NCI-H1417 (cell line): Measurements from ENCODE around the gene SAP25.
"Not testable (repeated sequence)": the region's sequence is repeated elsewhere in the genome, so short reads cannot be mapped to it uniquely, and the experiment has no call there.

Experiments
- DNase-seq, 3 experiments: peaks; one replicate each; lab custom pipeline; 2025; lab: John Stamatoyannopoulos, UW

SAP25 gene

DNA sequence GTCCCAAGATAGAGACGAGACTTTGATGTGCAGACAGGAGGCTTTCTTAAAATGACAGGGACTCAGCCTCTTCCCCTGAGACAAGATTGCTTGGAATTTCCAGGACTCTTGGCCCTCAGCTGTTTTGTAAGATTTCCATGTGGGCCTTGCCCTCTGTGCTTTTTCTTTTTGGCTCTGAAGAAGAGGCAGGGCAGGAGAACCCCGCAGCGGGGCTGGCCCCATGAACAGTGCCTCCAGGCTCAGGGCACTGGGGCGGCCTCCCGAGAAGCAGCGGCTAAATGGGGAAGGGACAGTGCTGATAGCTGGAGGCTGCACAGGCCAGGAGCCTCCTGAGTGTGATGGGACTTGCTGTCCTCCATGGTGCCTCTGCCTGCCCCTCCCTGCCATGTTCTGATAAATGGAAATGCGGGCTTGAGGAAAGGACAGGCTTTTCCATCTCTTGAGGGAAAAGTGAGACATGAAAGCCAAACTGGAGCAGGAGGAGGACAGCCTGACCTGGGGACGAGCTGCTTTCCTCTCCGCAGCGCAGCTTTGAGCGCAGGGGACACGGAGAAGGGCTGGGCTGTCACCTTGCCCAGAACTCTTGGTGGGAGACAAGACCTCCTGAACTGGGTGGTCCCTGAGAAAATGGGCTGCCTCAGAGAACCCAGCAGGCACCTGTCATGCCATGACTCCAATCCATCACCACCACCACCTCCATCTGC, 12.1 kb downstream of the SAP25 start:
- no peak for DNase-seq

DNA sequence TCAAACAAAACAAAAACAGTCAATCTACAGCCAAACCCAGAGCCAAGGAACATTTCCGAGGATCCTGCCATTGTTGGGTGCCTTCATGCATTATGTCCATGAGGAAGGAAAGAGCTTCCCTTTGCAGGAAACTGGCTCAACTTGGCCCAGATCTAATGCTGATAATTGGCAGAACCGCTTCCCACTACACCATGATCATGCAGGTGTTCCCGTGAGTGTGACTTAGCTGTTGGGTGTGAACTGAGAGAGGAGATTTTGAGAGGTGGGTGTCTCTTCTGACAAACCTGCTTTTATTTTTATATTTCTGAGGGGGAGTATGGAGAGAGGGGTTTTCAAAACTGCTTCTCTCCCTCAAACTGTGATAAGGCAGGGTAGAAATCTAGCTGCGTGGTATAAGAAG, 14.6 kb downstream of the SAP25 start:
- no peak for DNase-seq

DNA sequence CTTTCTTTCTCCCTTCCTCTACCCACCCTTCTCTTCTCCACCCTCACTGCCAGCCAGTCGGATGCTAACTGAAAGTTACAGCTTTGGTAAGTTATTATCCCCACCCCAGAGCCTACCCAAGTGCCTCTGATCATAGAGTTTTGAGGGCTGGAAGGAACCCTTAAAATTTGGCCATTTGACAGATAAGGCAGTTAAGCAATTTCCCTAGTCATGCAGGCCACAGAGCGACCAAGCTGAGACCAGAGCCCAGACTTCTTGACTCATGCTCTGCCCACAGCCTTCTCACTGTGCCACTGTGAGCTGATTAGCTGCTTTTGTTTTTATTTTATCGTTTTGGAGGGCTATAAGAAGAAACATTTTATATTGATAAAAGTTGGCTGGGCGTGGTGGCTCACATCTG, 17.2 kb downstream of the SAP25 start:
- DNase-seq = no peak

- DNase-seq = no peak
Observed at GRCh38 chr7:100555701-100556100, 18.0 kb downstream of the SAP25 start.

- DNase-seq = no peak
Observed at GRCh38 chr7:100553032-100553431, 20.7 kb downstream of the SAP25 start.

DNA sequence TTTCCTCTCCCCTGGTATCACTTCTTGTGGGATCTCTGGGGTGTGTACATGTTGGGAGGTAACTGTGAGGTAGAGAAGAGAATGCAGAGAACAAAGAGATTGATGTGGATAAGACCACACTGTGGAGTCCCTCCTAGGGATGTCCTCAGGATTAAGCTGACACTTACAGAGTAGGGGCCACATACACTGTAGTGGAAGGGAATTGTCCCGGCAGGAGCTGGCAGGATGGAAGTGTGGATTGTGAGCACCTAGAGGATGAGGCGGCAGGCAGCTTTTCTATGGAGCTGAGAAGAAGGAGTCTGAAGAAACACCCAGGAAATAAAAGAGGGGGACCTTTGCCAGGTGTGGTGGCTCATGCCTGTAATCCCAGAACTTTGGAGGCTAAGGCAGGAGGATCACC, 21.2 kb downstream of the SAP25 start:
- no peak for DNase-seq

GRCh38 chr7:100548446-100548845, 25.3 kb downstream of the SAP25 start:
- not testable (repeated sequence) for DNase-seq

- peak in 1 of 3 experiments; percentile 41 for DNase-seq
Observed at GRCh38 chr7:100547872-100548271, 25.8 kb downstream of the SAP25 start.

GRCh38 chr7:100546926-100547800, 26.5 kb downstream of the SAP25 start:
- DNase-seq = peak in 2 of 3 experiments; percentile 79 to 92

DNA sequence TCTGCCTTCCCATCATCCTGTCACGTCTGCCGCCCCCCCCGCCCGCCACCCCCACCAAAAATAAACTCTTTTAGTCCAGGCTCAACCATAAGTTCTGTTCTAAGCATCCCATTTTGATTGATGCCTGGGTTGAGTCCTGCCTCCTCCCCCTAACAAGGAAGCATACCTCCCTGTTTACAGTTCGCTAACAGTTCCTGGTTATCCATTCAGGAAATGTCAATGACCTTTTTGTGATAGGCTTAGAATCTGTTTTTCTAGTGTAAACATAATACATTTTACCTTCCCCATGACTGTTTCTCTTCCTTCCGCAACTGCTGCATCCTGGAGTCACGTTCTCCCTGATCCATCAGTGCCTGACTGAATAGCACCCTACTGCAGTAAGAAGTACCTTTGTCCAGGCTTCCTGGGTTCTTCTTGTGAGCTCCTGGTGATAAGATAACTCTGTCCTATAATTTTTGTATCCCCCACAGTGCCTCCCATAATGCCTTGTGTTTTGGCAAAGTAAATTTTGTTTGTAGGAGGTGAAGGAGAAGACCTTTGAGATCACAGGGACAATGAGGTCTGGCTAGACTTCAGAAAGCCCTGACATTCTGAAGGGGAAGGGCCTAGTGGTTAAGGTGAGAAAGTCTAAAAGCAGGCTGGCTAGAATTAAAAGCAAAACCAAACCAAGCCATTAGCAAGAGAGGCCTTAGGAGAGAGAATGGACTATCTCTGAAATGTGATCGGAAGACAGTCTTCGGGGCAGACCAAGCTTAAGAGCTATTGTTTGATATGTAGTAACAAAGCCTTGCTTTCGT, 27.4 kb downstream of the SAP25 start:
- DNase-seq = peak in 2 of 3 experiments; percentile 72 to 85

DNA sequence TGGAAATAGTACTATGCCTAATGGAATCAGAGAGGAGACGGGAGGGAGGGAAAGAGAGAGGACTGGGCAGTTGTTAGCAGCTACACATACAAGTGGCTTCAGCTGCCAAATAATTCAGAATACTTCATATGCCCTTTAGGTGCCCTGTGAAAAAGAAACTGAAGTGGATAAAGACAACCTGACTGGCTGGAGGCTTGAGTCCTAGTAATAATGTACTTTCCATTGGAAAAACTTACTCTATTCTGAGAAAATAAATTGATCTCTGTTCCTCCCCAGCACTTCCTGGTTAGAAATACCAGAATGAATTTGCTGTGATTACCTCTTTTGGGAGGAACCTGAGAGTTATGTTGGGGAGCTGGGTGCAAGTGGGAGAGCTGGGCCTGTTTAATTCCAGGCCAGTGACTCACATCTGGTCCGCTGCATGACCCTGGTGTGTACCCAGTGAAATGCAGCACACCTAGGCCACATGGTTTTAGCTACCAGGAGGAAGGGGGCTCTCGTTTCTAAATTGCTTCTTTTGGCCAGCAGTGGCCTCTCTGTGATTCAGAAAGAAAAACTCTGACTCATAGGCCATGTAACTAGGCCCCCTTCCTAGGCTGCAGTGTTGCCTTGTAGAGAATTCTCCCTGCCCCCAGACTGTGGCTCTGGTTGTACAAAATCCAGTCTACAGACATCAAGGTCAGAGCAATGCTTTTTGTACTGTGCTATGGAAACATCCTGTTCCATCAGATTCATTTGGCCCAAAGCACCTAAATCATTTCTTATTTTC, 28.2 kb downstream of the SAP25 start:
- DNase-seq = peak in 2 of 3 experiments; percentile 34 to 62

DNA sequence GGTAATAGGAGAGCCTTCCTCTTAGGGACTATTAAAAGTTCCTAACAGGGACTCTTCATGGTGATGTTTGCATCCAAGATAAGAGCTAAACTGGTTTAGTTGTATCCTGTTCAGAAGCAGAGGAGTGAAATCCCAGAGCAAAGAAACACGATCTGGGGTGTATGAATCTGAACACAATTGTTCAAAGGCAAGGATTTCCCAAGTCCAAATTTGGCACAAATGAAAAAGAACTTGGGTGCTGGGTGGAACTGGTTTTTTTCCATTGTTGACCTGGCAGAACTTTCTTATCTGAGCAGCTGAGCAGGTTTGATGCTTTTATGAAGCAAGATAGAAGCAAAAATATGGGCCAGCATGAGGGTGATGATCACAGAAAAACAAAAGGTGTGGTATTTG, 28.7 kb downstream of the SAP25 start:
- no peak for DNase-seq

- DNase-seq = no peak
Observed at GRCh38 chr7:100544386-100544785, 29.3 kb downstream of the SAP25 start.

DNA sequence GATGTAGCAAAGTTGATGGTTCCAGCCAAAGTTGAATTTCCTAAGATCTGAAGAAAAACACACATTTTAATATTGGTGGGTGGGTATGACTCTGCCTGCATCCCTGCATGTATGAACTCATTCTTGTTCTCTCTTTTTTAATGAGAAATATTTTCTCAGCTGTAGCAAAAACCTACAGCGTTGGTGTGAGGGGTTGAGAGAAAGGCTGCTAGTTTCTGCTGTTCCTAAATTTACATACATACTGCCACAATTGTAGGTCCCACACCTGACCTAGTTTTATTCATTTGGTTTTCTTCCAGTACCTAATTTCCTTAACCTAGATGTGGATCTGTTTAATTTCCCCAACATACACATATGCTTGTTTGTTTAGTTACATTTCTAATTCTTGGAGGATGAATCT, 30.1 kb downstream of the SAP25 start:
- DNase-seq = no peak

DNA sequence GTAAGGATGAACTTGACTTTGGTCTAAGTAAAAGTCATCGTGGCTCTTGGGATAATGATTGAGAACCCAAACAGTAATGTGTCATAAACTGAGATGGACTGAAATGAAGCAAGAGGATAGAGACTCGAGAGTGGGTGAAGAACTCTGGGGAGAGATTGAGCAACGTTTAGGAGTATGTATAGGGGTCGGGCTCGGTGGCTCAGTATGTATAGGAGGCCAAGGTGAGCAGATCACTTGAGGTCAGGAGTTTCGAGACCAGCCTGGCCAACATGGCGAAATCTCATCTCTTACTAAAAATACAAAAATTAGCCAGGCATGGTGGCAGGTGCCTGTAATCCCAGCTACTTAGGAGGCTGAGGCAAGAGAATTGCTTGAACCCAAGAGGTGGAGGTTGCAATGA, 32.4 kb downstream of the SAP25 start:
- not testable (repeated sequence) for DNase-seq

GRCh38 chr7:100540073-100540723, 33.5 kb downstream of the SAP25 start:
- DNase-seq = no peak

GRCh38 chr7:100539436-100540006, 34.2 kb downstream of the SAP25 start:
- peak in 2 of 3 experiments; percentile 42 to 58 for DNase-seq

GRCh38 chr7:100538654-100539435, 34.9 kb downstream of the SAP25 start, which contains the start of gene AGFG2:
AGFG2 (plus strand) TSS chr7:100539203; CDS start chr7:100539347, 144 bp downstream.
- peak; percentile 100 for DNase-seq

- no peak for DNase-seq
Observed at GRCh38 chr7:100538348-100538653, 35.4 kb downstream of the SAP25 start.

DNA sequence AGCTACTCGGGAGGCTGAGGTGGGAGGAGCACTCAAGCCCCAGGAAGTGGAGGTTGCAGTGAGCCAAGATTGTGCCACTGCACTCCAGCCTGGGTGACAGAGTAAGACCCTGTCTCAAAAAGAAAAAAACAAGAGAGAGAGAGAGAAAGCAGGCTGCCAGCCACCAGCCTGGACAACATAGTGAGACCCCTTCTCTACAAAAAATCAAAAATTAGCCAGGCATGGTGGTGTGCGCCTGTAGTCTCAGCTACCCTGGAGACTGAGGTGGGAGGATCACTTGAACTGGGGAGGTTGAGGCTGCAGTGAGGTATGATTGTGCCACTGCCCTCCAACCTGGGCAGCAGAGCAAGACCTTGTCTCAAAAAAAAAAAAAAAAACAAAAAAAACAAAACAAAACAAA, 37.0 kb downstream of the SAP25 start:
- DNase-seq = not testable (repeated sequence)
